ENCODE data around the gene IGFBP7.

DNA sequence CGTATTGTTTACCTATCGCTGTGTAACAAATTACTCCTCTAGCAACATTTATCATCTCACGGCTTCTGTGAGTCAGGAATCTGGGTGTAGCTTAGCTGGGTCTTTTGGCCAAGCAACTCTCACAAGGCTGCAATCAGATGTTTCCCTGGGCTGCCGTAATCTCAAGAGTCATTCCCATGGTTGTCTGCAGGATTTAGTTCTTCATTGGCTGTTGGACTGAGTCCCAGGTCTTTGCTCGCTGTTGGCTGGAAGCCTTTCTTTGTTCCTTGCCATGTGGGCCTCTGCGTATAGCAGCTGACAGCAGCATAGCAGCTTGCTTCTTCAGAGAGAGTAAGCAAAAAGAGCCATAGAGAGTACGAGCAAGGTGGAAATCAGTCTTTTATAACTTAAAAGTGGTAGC, 114.7 kb downstream of the IGFBP7 start:
- no peak for TF ChIP-seq L3MBTL2 (conservative IDR thresholded peaks at IDR 0.05)
- no peak for TF ChIP-seq ARNT (IDR thresholded peaks at IDR 0.05)
- no peak for TF ChIP-seq FOXA1 (IDR thresholded peaks at IDR 0.05)
- TF ChIP-seq TARDBP (IDR thresholded peaks at IDR 0.05), result no peak
- no peak for TF ChIP-seq BHLHE40 (IDR thresholded peaks at IDR 0.05; ENCODE audit: borderline replicate concordance)
- TF ChIP-seq HDGF (IDR thresholded peaks at IDR 0.05; ENCODE audit: borderline replicate concordance), result no peak
- TF ChIP-seq SP1 (IDR thresholded peaks at IDR 0.05), result no peak
- TF ChIP-seq FOXK2 (IDR thresholded peaks at IDR 0.05), result no peak
- no peak for TF ChIP-seq SUZ12 (IDR thresholded peaks at IDR 0.05)
- TF ChIP-seq FOXM1 (IDR thresholded peaks at IDR 0.05; ENCODE audit: borderline replicate concordance), result no peak
- no peak for TF ChIP-seq NFRKB (IDR thresholded peaks at IDR 0.05)
- no peak for TF ChIP-seq LEF1 (IDR thresholded peaks at IDR 0.05; ENCODE audit: borderline replicate concordance)
- no peak for TF ChIP-seq CTBP1 (IDR thresholded peaks at IDR 0.05; ENCODE audit: borderline replicate concordance)
- TF ChIP-seq, protein P1, sequence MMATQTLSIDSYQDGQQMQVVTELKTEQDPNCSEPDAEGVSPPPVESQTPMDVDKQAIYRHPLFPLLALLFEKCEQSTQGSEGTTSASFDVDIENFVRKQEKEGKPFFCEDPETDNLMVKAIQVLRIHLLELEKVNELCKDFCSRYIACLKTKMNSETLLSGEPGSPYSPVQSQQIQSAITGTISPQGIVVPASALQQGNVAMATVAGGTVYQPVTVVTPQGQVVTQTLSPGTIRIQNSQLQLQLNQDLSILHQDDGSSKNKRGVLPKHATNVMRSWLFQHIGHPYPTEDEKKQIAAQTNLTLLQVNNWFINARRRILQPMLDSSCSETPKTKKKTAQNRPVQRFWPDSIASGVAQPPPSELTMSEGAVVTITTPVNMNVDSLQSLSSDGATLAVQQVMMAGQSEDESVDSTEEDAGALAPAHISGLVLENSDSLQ (IDR thresholded peaks at IDR 0.05), result no peak
